Neutrophil (primary cell): Measurements from ENCODE around the gene AGR3.

Experiments used
- H3K27ac ChIP-seq: fragments of 200-600 bp; sonication (generic); 2 replicates; pipeline ENCODE4 v1.5.1; 2016; ENCODE audit warnings: mild to moderate bottlenecking, moderate library complexity
- H3K27me3 ChIP-seq: fragments of 200-600 bp; sonication (generic); 2 replicates; pipeline ENCODE4 v1.6.0; 2016; ENCODE audit warnings: mild to moderate bottlenecking
- H3K36me3 ChIP-seq: fragments of 200-600 bp; sonication (generic); 2 replicates; pipeline ENCODE4 v1.5.1; 2017
- H3K4me1 ChIP-seq, 2 experiments: fragments of 200-600 bp in 1 of 2; sonication (generic) in 1 of 2; 1 replicate in 1 of 2; 2 replicates in 1 of 2; pipeline versions ENCODE4 v1.5.1 to v1.6.1; 2013 to 2016; ENCODE audit warnings: low read depth in 1 of 2, low read length in 1 of 2, mild to moderate bottlenecking in 1 of 2, moderate library complexity in 1 of 2; ENCODE audit not compliant: control insufficient read depth in 1 of 2, insufficient read depth in 1 of 2
- H3K4me3 ChIP-seq, 2 experiments: fragments of 200-600 bp in 1 of 2; sonication (generic) in 1 of 2; 1 replicate in 1 of 2; 2 replicates in 1 of 2; pipeline ENCODE4 v1.5.1; 2013 to 2016; ENCODE audit warnings: low read depth in 1 of 2, low read length in 1 of 2, mild to moderate bottlenecking in 1 of 2, moderate library complexity in 1 of 2
- H3K9me3 ChIP-seq: fragments of 200-600 bp; sonication (generic); 2 replicates; pipeline ENCODE4 v1.5.1; 2016
- TF ChIP-seq, protein P1 (sequence below): fragments of 200-600 bp; sonication (generic); IDR thresholded peaks from 2 replicates; pipeline ENCODE4 v1.5.1; 2016; ENCODE audit warnings: antibody characterized with exemption

AGR3 gene

DNA sequence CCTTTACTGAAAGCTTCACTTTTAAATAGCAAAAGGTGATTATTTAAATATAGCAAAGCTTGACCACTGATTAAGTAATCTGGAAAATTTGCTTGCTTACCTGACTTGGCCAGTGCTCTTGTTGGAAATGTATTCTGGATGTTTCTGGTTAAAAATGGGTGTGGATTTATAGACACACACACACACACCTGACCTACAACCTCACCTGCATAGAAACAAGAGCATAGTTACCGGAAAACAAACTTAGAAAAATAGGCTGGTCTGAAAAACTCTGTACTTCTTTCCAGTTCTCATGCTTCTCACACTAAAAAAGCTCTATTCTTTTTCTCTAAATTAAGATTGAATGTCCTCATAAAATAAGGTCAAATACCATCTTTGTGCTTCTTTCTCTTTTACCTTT, at the start of gene AGR3:
Gene AGR3, minus strand, starts transcription at position 140 of the 400 bp plus-strand sequence. CDS start 3,365 bp downstream, outside the sequence.
- H3K4me1 ChIP-seq = no peaks in the 10 kb centered on the region

DNA sequence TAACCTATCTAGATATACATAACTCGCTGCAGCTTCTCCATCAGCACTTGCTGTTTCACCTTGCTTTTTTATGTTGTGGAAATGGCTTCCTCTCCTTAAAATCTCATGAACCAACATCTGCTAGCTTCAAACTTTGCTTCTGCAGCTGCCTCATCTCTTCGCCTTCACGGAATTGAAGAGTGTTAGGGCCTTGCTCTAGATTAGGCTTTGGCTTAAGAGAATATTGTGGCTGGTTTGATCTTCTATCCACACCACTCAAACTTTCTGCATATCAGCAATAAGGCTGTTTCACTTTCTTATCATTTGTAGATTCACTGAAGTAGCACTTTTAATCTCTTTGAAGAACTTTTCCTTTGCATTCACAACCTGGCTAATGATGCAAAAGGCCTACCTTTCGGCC, 49.2 kb upstream of the AGR3 start:
- H3K27ac ChIP-seq = no peak overlapping the region
- H3K36me3 ChIP-seq = no peaks in the 10 kb centered on the region
- no peaks in the 10 kb centered on the region for H3K9me3 ChIP-seq
- peaks cover 27 to 39% of the 10 kb centered on the region in 2 experiments for H3K4me1 ChIP-seq
- no peaks in the 10 kb centered on the region for H3K27me3 ChIP-seq
- no peak overlapping the region for H3K4me3 ChIP-seq
- TF ChIP-seq, protein P1, sequence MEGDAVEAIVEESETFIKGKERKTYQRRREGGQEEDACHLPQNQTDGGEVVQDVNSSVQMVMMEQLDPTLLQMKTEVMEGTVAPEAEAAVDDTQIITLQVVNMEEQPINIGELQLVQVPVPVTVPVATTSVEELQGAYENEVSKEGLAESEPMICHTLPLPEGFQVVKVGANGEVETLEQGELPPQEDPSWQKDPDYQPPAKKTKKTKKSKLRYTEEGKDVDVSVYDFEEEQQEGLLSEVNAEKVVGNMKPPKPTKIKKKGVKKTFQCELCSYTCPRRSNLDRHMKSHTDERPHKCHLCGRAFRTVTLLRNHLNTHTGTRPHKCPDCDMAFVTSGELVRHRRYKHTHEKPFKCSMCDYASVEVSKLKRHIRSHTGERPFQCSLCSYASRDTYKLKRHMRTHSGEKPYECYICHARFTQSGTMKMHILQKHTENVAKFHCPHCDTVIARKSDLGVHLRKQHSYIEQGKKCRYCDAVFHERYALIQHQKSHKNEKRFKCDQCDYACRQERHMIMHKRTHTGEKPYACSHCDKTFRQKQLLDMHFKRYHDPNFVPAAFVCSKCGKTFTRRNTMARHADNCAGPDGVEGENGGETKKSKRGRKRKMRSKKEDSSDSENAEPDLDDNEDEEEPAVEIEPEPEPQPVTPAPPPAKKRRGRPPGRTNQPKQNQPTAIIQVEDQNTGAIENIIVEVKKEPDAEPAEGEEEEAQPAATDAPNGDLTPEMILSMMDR = no peak

More for the DNA sequence above, at the start of gene AGR3:
- Histone ChIP-seq H3K27ac (no peak within 1 kb of the TSS), H3K9me3 (no peaks in the 10 kb centered on the region), H3K27me3 (no peaks in the 10 kb centered on the region), H3K36me3 (no peaks in the 10 kb centered on the region), H3K4me3 (no peak within 1 kb of the TSS)
- TF ChIP-seq, protein P1 = no peak

DNA sequence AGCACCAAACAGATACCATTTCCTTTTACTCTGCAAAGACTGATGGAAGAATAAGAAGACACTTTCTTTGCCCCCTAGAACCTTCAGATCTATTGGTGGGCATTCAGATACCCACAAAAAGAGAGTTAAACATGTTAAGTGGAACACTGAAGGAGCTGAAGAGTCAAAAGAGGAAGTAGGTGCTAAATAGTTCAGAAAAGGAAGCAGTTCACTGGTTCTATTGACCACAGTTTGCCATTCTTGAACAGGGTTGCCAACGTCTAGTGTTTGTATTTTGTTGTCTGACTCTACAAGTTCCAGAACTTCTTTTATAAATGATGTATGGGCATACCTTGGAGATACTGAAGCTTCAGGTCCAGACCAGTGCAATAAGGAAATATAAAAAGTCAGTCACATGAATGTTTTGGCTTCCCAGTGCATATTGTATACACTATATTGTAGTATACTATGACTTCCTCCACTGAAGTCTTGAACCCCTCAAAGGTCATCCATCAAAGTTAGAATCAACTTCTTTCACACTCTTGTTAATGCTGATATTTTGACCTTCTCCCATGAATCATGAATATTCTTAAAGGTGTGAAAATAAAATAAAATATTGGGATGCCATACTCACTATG, 47.5 kb upstream of the AGR3 start:
- no peaks in the 10 kb centered on the region for H3K27me3 ChIP-seq
- H3K9me3 ChIP-seq = no peaks in the 10 kb centered on the region
- peak overlapping the region; percentile 63 for H3K27ac ChIP-seq
- H3K36me3 ChIP-seq = no peaks in the 10 kb centered on the region
- no peak overlapping the region for H3K4me3 ChIP-seq
- TF ChIP-seq, protein P1 = no peak
- H3K4me1 ChIP-seq = peaks cover 26 to 33% of the 10 kb centered on the region in 2 experiments

DNA sequence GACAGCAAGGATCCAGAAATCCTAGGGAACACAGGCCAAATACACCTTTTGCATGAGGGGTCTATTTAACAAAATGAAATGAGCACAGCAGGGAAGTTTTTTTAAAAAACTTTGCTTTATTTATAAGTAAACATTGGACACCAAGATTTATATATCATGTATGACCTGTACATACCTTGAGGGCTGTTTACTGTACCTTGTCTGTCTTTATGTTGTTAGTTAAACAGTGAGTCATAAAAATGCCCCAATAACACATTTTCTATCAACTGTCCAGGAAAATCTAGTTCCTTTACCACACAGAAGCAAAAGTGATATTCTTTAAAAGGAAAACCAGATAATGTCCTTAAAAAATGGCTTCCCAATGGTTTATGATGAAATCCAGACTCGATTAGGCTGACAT, 45.1 kb upstream of the AGR3 start:
- TF ChIP-seq, protein P1 = no peak
- Histone ChIP-seq H3K4me3 (no peak overlapping the region), H3K9me3 (no peaks in the 10 kb centered on the region), H3K27me3 (no peaks in the 10 kb centered on the region), H3K27ac (no peak overlapping the region), H3K36me3 (no peaks in the 10 kb centered on the region), H3K4me1 (peaks cover 15 to 20% of the 10 kb centered on the region in 2 experiments)

DNA sequence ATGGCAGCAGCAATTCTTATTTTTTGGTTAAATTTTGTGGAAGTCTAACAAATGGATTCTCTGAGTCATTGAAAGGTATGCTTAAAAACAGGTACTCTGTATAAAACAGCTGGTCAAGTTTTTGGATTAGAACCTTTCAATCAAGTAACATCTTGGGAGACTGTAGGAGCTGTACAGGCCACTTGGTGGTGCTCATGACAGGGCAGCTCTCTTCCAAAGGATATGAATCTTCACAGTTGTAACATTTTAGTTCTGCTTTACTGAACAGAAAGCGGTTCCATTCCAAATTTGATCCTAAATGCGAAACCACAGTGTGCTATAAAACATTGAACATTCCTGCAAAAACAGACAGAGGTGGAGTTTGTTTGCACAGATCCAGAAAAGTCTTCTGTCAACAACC, 44.5 kb upstream of the AGR3 start:
- H3K4me3 ChIP-seq = no peak overlapping the region
- H3K4me1 ChIP-seq = peaks cover 15 to 20% of the 10 kb centered on the region in 2 experiments

More for the DNA sequence above, 44.5 kb upstream of the AGR3 start:
- TF ChIP-seq, protein P1 = no peak
- Histone ChIP-seq H3K36me3 (no peaks in the 10 kb centered on the region), H3K27me3 (no peaks in the 10 kb centered on the region), H3K27ac (no peak overlapping the region), H3K9me3 (no peaks in the 10 kb centered on the region)
